ENCODE results near the gene EGR2.

EGR2 gene

GRCh38 chr10:62772186-62772974, 43.8 kb downstream of the EGR2 start:
- Histone ChIP-seq H3K36me3 (replicated peaks) (no peaks in the 10 kb centered on the region), H3K27ac (no peak overlapping the region), H3K27me3 (replicated peaks) (no peaks in the 10 kb centered on the region), H3K4me3 (ENCODE audit: low read depth, low read length) (no peak overlapping the region)
- in situ Hi-C loops (cut with HindIII; ENCODE audit: low pct_ligation_motif_present, low sequenced_read_pairs): no loop called here
- TF ChIP-seq CTCF (IDR thresholded peaks at IDR 0.05; ENCODE audit: low read depth, low read length, missing control alignments): no peak
- no peak for DNase-seq

- in situ Hi-C loops (cut with HindIII; ENCODE audit: low pct_ligation_motif_present, low sequenced_read_pairs): no loop called here
- Histone ChIP-seq H3K4me3 (ENCODE audit: low read depth, low read length) (no peak overlapping the region), H3K27ac (no peak overlapping the region), H3K27me3 (replicated peaks) (no peaks in the 10 kb centered on the region), H3K36me3 (replicated peaks) (no peaks in the 10 kb centered on the region)
- DNase-seq: no peak
- no peak for TF ChIP-seq CTCF (IDR thresholded peaks at IDR 0.05; ENCODE audit: low read depth, low read length, missing control alignments)
These were observed 46.5 kb downstream of the EGR2 start for GRCh38 chr10:62769574-62770242.

GRCh38 chr10:62766386-62766785, 49.8 kb downstream of the EGR2 start:
- TF ChIP-seq CTCF (IDR thresholded peaks at IDR 0.05; ENCODE audit: low read depth, low read length, missing control alignments): no peak
- Histone ChIP-seq H3K36me3 (replicated peaks) (no peaks in the 10 kb centered on the region), H3K4me3 (ENCODE audit: low read depth, low read length) (no peak overlapping the region), H3K27ac (no peak overlapping the region), H3K27me3 (replicated peaks) (no peaks in the 10 kb centered on the region)
- in situ Hi-C loops (cut with HindIII; ENCODE audit: low pct_ligation_motif_present, low sequenced_read_pairs): no loop called here
- DNase-seq: no peak

GRCh38 chr10:62765726-62766125, 50.4 kb downstream of the EGR2 start:
- Histone ChIP-seq H3K27ac (no peak overlapping the region), H3K36me3 (replicated peaks) (no peaks in the 10 kb centered on the region), H3K4me3 (ENCODE audit: low read depth, low read length) (no peak overlapping the region), H3K27me3 (replicated peaks) (no peaks in the 10 kb centered on the region)
- in situ Hi-C loops (cut with HindIII; ENCODE audit: low pct_ligation_motif_present, low sequenced_read_pairs): no loop called here
- no peak for DNase-seq
- TF ChIP-seq CTCF (IDR thresholded peaks at IDR 0.05; ENCODE audit: low read depth, low read length, missing control alignments): no peak

GRCh38 chr10:62764011-62764410, 52.2 kb downstream of the EGR2 start:
- no peaks in the 10 kb centered on the region for H3K36me3 ChIP-seq (replicated peaks)
- DNase-seq: no peak
- no peak overlapping the region for H3K4me3 ChIP-seq (ENCODE audit: low read depth, low read length)
- TF ChIP-seq CTCF (IDR thresholded peaks at IDR 0.05; ENCODE audit: low read depth, low read length, missing control alignments): no peak
- in situ Hi-C loops (cut with HindIII; ENCODE audit: low pct_ligation_motif_present, low sequenced_read_pairs): no loop called here
- H3K27me3 ChIP-seq (replicated peaks): no peaks in the 10 kb centered on the region
- H3K27ac ChIP-seq: no peak overlapping the region
